K562 (cell line): ENCODE measurements around the gene C19orf12. TPM values are rescaled to one million over a fixed set of nuclear protein-coding genes. Genes with fewer than 3 reads are reported as not detected.

ENCODE experiments used
- BMI1 ChIP-seq: fragments of 150-350 bp; IDR thresholded peaks from 2 replicates; pipeline ENCODE4 v1.6.1; 2014; ENCODE audit warnings: low read length
- FOXK1 ChIP-seq: sonication (generic); formaldehyde crosslinking; IDR thresholded peaks from 2 replicates; pipeline ENCODE4 v1.8.0; 2022; ENCODE audit warnings: missing genetic modification reagents, mild to moderate bottlenecking, borderline replicate concordance
- NFIC ChIP-seq: fragments of 450-650 bp; IDR thresholded peaks from 2 replicates; pipeline ENCODE4 v1.6.1; 2017; ENCODE audit warnings: mild to moderate bottlenecking, inconsistent platforms
- NFYB ChIP-seq: IDR thresholded peaks from 2 replicates; pipeline ENCODE4 v1.6.1; 2011; ENCODE audit warnings: mild to moderate bottlenecking, moderate library complexity; ENCODE audit not compliant: insufficient read length; ENCODE audit errors: extremely low read depth
- RFX7 ChIP-seq: fragments of 250-450 bp; sonication (Bioruptor Pico); IDR thresholded peaks from 2 replicates; pipeline ENCODE4 v1.5.1; 2021; ENCODE audit warnings: mild to moderate bottlenecking
- SP1 ChIP-seq: sonication (generic); formaldehyde crosslinking; IDR thresholded peaks from 2 replicates; pipeline ENCODE4 v1.8.1; 2022; ENCODE audit warnings: mild to moderate bottlenecking, missing genetic modification reagents
- ZFPM2 ChIP-seq: fragments of 250-450 bp; sonication (Bioruptor Pico); IDR thresholded peaks from 2 replicates; pipeline ENCODE4 v1.5.1; 2022; ENCODE audit warnings: mild to moderate bottlenecking
- ZNF12 ChIP-seq: sonication (generic); formaldehyde crosslinking; IDR thresholded peaks from 2 replicates; pipeline ENCODE4 v1.4.0; 2020; ENCODE audit warnings: mild to moderate bottlenecking, missing genetic modification reagents
- ZNF280B ChIP-seq: fragments of 250-450 bp; sonication (Bioruptor Pico); IDR thresholded peaks from 2 replicates; pipeline ENCODE4 v1.5.1; 2021; ENCODE audit warnings: mild to moderate bottlenecking
- ZNF436 ChIP-seq: fragments of 250-450, 450-650 bp; sonication (Bioruptor Pico); formaldehyde crosslinking; IDR thresholded peaks from 2 replicates; pipeline ENCODE4 v1.7.0; 2020; ENCODE audit warnings: mild to moderate bottlenecking
- ZNF76 ChIP-seq: fragments of 250-450 bp; sonication (Bioruptor Pico); IDR thresholded peaks from 2 replicates; pipeline ENCODE4 v1.4.0; 2020; ENCODE audit warnings: mild to moderate bottlenecking, moderate library complexity, borderline replicate concordance
- ZNF778 ChIP-seq: fragments of 450-650 bp; formaldehyde crosslinking; IDR thresholded peaks from 2 replicates; pipeline ENCODE4 v1.4.0; 2020; ENCODE audit warnings: mild to moderate bottlenecking, moderate library complexity
- polyA plus RNA-seq, 8 experiments: library from polyadenylated mRNA; depleted of rRNA in 4 of 8; stranded (reverse) in 5 of 8; unstranded in 3 of 8; fragments of >200 nt; fragmentation: Nextera tagmentation in 2 of 8; fragmentation: Illumina TruSeq in 1 of 8; extraction: Ambion mirVana in 2 of 8; extraction: Trizol in 1 of 8; gene quantifications; 2 replicates each; pipeline versions ENCODE4 v1.2.1 to v1.2.3, GENCODE V29; 2011 to 2014; ENCODE audit warnings: inconsistent platforms in 1 of 8, missing spikeins in 1 of 8
- total RNA-seq, 7 experiments: library from RNA; depleted of rRNA in 6 of 7; stranded (reverse); fragments of >200 nt in 6 of 7; fragmentation: Illumina TruSeq in 2 of 7; extraction: Trizol in 2 of 7; gene quantifications; 2 replicates each; pipeline versions ENCODE4 v1.2.1 to v1.2.3, GENCODE V29; 2011 to 2021; ENCODE audit warnings: low replicate concordance in 1 of 7
- TF ChIP-seq, protein P1 (sequence below), 2 experiments: fragments of 450-650 bp; IDR thresholded peaks; 2 replicates each; pipeline ENCODE4 v1.6.1; 2018; ENCODE audit warnings: mild to moderate bottlenecking in 2 of 2, low read depth in 1 of 2; ENCODE audit not compliant: partially characterized antibody in 2 of 2

C19orf12 gene
- total and polyA plus RNA-seq, 9 of the 15 experiments (the other 6 are each of a cell fraction or from before 2014, with no cell fraction given), result 1.9 to 14.5 (median 10.2) TPM

GRCh38 chr19:29662604-29663404 is 52.3 kb downstream of the C19orf12 start (continued):
- TF ChIP-seq, protein P1, sequence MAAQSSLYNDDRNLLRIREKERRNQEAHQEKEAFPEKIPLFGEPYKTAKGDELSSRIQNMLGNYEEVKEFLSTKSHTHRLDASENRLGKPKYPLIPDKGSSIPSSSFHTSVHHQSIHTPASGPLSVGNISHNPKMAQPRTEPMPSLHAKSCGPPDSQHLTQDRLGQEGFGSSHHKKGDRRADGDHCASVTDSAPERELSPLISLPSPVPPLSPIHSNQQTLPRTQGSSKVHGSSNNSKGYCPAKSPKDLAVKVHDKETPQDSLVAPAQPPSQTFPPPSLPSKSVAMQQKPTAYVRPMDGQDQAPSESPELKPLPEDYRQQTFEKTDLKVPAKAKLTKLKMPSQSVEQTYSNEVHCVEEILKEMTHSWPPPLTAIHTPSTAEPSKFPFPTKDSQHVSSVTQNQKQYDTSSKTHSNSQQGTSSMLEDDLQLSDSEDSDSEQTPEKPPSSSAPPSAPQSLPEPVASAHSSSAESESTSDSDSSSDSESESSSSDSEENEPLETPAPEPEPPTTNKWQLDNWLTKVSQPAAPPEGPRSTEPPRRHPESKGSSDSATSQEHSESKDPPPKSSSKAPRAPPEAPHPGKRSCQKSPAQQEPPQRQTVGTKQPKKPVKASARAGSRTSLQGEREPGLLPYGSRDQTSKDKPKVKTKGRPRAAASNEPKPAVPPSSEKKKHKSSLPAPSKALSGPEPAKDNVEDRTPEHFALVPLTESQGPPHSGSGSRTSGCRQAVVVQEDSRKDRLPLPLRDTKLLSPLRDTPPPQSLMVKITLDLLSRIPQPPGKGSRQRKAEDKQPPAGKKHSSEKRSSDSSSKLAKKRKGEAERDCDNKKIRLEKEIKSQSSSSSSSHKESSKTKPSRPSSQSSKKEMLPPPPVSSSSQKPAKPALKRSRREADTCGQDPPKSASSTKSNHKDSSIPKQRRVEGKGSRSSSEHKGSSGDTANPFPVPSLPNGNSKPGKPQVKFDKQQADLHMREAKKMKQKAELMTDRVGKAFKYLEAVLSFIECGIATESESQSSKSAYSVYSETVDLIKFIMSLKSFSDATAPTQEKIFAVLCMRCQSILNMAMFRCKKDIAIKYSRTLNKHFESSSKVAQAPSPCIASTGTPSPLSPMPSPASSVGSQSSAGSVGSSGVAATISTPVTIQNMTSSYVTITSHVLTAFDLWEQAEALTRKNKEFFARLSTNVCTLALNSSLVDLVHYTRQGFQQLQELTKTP (IDR thresholded peaks at IDR 0.05; ENCODE audit: low read depth in 1 of 2, partially characterized antibody in 2 of 2), result peak in 1 of 2 experiments; percentile 44
- TF ChIP-seq BMI1 (no peak), NFIC (peak; percentile 61), ZNF280B (CRISPR knock-in tag) (no peak), ZNF12 (CRISPR knock-in tag) (no peak), FOXK1 (no peak), SP1 (CRISPR knock-in tag) (no peak), ZNF76 (CRISPR knock-in tag) (peak; percentile 42; the same call in 1 of the 2 replicates), ZFPM2 (CRISPR knock-in tag) (no peak), ZNF778 (CRISPR knock-in tag) (no peak), ZNF436 (CRISPR knock-in tag) (no peak), NFYB (no peak), RFX7 (CRISPR knock-in tag) (no peak)
